ENCODE results near the gene PHF21B.

The PHF21B gene

DNA sequence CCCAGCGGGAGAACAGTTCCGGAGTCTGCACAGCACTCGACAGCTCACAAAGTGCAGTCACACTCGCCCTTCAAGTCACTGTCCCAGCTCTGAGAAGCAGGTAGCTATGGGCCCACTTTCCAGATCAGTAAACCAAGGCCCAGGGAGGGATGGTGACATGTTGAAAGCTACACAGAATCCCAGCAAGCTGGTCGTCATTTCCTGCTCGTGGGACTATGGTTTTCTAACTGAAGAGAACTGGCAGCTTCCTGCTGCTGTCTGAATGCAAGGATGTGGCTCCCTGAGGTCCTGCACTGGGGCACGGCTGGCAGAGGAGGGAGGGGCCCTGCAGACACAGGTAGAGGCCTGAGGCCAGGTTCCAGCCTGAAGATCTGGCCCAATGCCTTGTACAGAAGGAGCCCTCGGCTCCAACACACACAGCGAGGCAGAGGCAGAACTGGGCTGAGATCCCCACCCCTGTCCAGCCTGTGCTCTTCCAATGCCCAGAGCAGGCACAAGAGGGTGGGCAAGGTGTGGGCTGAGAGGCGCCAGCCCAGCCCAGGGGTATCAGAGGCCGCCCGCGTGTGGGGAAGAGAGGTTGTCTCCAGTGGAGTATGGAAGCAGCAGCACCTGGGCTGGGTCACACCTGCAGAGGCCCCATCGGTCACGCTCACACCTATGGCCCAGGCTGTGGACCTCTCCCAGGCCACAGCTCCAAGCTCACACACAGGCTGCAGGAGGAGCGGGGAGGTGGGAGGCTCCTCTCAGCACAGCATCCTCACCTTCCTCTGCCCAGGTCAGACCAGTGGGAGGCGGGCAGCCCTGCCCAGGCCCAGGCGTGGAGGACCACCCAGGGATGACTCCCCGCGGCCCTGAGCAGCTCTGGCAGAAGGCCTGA lies 119.2 kb downstream of the PHF21B start:
- DNase-seq = no peak

DNA sequence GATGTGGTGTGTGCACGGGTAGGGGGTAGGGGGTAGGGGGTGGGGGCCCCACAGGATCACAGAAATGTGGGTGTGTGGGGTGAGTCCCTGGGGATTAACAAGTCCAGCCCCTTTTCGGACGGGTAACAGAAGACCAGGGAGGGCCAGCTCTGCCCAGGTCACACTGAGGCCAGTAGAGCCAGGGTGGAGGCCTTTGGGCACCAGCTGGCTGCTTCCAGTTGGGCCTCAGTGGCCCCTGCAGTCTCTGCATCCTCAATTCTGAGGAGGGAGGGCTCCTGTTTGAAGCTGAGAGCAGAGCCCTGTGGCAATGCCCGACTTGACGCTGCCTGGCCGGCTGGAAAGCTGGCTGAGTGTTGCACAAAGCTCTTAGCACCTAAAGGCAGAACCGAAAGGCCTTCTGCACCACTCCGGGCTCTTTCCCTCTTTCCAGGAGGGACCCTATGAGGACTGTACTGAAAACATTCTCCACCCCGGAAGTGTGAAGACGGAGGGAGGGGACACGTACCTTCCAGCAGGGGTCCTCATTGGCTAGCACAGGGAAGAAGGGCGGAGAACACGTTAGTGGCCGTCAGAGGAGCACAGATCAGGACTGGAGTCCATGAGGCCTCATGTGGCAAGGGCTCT lies 120.4 kb downstream of the PHF21B start:
- no peak for DNase-seq

DNA sequence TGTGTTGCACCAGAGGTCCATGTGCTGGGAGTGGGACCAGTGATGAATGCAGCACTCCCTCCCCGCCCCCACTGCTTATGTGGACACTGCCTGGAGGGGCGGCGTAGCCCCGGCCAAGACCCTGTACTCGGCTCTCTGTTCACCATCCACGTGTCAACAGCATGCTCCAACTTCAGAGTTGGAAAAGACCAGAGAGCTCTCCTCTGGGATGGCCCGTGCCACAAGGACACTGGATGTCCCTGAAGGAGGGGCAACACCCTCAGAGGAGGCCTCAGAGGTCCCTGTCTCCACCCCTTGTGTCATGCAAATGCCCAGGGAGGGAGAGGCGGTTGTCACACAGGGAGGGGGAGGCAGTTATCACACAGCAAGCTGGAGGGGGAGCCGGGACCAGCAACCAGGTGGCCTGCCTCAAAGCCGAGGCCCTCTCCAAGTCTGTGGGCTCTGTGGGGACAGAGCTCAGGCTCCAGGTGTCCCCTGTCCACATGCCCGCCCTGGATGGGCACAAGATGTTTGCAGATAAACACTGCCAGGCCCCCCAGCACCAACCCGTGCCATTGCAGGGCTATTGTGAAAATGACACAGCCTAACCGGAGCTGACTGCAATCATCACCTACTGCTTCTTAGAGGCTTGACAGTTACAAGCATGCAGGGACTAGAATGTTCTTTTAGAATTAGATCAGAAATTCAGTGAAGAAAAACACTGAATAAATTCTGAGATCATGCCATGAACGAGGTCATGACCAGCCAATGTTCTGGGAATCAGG lies 121.1 kb downstream of the PHF21B start:
- no peak for DNase-seq

DNA sequence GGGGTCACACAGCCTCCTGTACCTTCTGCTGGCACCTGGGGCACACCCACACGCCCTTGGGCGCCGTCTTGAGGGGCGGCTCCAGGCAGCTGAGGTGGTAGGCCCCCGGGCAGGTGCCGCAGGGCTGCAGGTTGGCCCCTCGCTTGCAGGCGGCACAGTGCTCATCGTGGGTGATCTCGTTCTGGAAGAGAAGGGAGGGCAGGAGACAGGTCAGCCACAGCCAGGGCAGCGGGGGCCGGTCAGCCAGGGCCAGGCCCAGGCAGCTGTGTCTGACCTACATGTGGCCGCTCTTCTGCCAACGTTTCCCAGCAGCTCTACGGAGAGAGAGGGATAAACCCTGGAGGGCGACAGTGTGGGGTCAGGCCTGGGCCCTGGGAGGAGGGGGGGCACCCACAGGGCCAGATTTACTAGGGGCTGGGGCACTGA lies 121.9 kb downstream of the PHF21B start:
- DNase-seq = no peak

DNA sequence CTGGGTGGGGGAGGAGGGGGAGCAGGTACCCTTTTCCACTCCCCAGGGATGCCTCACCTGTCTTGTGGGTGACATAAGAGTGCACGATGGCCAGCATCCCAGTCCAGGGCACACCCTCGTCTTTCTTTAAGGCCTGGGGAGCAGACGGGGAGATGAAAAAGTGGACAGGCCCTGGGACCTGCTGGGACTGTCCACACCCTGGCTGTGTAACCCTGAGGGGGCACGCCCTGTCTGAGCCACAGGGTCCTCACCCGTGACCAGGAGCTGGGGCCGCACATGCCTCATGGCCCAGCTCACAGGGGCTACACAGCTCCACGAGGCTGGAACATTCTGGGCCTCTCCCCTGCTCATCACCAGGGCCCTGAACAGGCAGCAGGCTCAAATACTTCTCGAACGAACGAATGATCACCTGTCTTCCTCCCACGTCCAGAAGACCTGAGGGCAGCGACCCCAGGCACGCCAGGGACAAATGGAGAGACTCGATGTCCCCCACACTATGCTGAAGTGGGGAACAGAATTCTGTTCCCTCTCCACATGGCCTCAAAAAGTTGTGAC lies 123.9 kb downstream of the PHF21B start:
- DNase-seq = no peak

DNA sequence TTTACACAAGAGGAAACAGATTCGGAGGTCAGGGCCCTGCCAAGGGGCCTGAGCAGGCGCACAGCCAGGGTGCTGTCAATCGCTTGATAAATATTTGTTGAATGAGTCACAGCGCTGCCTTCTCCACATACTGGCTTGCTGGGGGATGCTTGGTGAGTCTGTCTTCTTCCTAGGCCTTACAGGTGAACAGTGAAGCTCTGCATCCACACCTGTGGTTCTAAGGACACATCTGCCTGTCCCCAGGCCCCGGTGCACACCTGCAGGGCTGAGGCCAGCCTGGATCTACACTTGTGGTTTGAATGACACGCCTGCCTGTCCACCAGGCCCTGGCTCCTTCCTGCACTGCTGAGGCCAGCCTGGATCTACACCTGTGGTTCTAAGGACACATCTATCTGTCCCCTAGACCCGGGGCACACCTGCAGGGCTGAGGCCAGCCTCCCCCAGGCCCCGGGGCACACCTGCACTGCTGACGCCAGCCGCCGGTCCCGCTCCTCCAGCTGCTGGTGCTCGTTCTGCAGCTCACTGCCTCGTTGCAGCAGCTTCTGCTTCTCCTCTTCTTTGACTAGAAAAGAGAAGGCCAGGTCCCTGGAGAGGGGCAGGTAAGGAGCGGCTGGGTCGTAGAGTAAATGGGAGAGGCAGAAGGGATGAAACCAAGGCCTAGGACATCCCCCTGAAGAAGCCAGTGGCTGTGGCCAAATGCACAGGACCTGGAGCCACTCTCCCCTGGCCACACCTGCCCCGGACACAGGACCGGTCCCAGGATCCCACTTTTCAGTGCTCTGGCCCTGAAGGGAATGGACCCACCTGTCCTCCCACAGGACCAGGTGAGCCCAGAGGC lies 124.6 kb downstream of the PHF21B start:
- DNase-seq = no peak

DNA sequence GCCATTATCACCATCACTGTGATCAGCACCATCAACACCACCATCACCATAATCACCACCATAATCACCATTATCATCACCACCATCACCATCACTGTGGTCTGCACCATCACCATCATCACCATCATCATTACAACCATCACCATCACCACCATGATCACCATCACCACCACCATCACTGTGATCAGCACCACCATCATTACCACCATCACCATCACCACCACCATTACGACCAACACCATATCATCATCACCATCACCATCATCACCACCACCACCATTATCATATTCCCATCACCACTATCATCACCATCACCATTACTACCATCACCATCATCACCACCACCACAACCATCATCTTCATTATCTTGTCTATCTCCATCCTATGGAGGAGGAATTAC lies 125.2 kb downstream of the PHF21B start:
- DNase-seq = no peak

DNA sequence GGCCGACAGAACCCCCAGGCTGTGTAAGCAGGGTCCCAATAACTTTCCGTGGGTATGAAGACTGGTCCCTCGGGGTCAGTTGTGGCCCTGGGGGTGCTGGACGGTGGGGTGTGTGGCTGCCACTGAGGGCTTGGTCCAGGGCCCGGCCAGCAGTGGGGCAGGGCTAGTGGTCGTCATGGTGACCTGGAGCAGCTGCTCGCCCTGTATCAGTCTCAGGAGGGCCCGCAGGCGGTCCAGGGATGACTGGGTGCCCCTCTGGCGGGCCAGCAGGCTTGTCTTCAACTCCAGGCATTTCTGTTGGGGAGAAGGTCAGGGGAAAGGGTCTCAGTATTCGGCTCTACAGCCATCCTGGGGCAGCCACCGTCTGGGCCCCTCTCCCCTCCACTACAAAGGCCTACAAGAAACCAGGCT lies 126.8 kb downstream of the PHF21B start:
- DNase-seq = no peak

DNA sequence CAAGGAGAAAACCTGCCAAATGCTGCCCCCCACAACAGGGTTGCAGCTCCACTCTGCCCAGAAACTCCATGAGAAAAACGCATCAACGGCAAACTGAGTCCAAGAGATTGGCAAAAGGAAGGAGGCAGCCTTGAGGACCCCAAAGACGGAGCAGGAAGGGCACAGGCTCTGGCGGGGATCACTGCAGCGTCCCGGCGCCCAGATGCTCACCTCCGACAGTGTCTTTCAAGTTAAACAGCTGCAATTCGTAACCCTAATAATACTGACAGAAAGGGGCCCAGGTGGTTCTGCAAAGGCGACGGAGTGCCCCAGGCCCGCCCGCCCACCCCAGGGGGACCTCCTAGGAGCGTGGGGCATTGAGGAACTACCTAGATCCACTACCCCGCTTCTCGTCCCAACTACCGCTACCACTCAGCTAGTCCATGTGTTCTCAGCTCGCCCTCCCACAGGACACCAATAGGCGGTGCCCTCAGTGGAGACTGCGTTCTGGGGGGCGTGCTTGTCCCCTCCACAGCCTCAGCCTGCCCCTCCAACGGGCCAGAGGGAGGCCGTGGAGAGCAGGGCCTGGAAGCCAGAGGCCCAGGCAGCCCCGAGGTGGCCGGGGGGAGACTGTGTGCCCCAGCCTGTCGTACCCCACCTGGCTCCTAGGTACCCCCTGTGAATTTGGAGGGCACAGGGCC lies 127.4 kb downstream of the PHF21B start:
- DNase-seq = no peak

DNA sequence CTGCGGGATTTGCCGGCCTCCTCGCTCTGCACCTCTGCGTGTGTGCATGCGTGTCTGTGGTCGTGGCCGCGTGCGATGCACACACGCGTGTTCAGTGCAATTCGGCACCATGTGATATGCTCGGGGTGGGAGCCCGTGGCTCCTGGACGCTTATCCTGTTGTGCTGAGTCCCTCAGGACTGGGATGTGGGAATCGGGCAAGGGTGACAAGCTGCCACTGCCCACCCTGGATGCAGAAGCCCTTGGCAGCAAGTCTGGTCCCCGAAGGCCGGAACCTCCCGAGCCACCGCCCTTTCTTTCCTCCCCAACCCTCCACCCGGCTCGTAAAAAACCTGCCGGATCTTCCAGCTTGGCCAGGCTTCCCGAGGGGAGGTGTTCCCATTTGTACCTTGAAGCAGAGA lies 128.2 kb downstream of the PHF21B start:
- no peak for DNase-seq

DNA sequence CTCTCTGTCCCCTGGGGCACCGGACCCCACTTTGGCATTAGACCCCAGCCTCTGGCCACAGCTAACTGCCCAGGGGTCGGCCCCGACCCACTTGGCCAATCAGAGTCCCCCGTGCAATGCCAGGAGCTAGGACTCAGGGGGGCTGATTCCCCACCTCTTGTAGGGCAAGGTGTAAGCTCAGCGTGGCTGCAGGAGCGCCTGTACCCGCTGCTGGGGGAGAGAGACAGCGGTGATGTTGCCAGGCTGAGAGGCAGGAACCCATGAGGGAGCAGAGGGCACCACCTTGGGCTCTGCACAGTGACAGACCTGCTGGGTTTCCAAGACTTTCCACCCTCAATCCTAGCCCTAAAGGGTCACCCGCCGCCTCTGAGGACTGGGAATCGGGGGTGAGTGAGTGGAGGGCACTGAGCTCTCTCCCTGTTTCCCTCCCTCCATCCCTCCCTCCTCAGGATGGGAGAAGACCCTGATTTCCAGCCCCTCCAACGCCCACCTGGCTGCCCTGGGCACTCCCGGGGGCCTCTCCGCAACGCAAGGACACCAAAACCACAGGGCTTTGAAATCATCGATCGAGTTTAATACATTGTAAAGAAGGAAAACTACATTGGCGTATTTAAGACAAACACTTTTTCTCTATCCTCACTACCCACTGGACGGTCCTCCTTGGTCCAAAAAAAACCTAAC lies 129.1 kb downstream of the PHF21B start:
- no peak for DNase-seq

DNA sequence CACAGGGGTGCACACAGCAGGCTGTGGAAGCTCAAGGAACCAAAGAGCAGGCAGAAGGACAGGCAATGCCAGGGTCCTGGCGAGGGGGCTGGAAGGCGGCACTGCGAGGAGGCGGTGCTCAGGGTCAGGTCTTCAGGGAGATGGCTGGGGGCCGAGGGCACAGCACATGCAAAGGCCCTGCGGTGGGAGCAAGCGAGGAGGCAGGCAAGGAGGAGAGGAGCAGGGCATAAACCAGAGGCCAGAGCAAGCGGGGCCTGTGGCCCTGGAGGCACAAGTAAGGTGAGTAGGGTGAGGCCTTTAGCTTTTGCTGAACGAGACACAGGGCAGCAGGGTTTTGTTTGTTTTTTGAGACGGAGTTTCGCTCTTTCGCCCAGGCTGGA lies 130.5 kb downstream of the PHF21B start:
- DNase-seq = no peak

DNA sequence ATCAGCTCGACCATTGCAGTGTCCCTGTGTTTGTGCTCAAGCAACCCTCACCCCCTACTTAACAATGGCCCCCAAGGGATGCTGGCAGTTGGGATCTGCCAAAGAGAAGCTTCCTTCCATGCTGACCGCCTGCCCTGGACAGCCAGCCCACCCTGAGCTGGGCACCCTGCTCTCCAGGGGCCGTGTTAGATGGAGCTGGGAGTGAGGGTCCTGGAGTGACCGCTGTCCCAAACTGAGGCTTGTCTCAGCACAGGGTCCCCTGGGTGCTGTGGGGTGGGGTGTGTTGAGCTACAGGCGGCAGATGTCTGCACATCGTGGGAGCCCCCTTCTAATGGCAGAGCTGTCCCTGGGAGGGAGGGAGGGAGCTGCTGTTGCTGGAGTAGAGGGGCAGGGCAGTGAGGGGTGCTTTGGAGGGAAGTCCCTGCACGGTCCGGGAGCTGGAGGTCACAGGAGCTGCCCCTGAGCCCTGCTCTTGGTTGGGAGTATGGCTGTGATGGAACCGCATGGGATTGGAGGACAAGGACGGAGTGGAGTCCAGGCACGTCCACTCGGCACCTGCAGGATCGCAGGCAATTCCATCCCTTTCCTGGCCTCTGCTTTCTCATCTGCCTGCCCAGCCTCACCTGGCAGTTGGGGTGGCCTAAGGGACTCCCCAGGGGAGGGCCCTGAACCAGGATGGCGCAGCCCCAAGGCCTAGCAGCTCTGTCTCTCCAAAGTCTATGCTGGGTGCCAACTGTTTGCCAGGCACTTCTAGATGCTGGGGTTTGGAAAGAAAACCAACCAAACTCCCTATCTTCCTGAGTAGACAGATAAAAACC lies 131.1 kb downstream of the PHF21B start:
- no peak for DNase-seq

DNA sequence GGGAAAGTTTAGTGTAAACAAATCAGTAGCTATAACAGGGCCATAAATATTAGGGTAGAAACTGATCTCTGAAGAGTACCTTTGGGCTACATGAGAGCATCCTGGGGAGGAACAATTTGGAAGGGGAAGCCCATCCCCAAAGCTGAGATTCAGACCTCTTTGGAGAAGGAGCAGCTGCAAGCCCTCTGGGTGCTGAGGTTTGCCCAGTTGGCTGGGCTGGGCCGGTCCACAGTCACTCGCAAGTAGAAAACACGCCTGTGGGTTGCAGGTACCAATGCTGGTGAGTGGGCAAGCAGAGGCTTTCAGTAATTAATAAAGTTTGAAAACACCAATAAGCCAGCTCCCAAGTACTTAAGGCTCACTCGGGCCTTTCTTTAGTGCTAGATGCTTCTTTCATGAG lies 132.9 kb downstream of the PHF21B start:
- no peak for DNase-seq

DNA sequence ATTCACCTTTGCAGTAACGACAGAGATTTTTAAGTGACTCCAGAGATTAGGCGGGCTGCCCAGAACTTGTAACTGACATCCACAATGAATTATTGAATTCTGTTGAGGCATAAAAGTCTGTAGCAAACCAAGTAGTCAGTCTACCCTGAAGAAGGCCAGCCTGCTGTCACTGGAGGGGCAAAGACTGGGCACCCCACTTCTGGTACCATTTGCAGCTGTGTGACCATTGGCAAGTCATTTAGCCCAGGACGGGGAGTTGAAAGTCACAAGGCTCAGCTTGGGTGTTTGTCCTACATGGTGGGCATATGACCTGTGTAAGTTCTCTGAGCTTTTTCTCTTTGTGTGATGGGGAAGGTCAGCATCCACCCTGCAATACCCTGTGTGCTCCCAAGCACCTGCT lies 138.0 kb downstream of the PHF21B start:
- no peak for DNase-seq

DNA sequence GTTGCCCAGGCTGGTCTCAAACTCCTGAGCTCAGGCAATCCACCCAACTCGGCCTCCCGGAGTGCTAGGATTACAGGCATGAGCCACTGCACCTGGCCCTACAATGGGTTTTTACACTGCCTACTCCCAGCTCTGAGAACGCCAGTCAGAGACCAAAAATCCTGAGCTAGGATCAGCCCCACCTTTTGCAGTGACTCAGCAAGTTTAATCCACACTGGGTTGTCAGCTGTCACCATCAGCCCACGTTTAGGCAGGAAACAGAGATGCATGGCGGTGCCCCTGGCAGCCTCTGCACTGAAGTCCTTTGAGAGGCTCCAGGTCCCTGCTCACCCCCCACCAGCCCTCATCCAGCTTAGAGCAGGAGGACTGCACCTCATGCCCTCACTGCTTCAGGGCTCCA lies 139.8 kb downstream of the PHF21B start:
- peak; percentile 6 for DNase-seq

DNA sequence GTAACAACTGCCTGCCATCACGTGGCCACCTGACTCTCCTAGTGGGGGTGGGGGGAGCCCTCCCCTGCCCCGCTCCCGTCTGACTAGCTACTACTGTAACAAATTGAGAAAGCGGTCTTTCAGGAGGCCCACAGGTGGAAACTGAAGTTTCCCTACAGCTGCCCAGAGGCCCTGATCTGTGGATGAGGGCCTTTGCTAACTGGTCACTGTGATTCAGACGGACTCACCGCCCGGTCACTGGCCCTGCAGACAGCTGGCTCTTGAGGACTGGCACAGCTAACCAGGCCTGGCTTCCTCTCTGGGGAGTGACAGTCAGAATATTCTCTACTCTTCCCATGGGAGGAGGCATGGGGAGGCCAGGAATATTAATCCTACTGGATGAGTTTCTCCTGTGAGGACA lies 140.6 kb downstream of the PHF21B start:
- no peak for DNase-seq

DNA sequence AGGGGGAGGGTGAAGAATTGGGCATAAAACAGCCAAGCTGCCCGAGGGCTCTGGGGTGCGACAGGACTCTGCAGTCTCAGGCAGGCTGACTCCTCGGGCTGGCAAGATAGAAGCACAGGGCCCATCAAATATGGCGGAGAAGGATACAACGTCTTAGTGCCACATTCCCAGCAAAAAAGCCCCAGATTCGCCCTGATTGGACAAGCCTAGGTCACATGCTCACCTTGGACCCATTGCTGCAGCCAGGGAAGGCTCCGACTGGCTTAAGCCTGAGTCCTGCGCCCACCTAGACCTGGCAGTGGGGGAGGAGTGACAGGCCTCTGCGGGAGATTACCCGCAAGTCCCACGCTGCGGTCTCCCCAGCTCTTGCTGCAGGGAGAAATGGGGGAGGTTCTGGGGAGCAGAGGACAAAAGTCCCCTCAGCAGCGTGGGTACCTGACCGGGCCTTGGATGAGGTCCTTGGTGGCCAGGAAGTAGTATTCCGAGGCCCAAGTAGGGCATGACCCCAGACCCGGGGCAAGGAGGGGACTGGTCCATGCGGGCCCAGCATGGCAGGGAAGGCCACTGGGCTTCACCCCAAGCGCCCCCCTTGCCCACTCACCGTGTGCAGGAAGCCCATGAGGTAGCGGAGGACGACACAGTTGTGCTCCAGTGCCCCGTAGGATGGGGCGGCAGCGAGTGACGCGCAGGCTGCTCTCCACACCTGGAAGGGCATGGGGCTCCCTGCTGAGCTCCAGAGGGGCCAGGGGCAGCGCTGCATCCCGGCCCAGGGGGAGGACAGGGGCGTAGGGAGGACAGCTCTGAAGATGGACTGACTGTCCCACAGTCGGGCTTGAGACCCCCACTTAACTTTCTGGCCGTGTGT lies 144.4 kb downstream of the PHF21B start:
- DNase-seq = no peak
